HUES48 (cell line): ENCODE results near the gene TNS1.

Experiments used
- H3K27ac ChIP-seq: one replicate; pipeline ENCODE4 v1.7.0; 2013; ENCODE audit warnings: low read depth, low read length, inconsistent platforms
- H3K27me3 ChIP-seq: 2 replicates; pipeline ENCODE4 v1.6.1; 2013; ENCODE audit warnings: mild to moderate bottlenecking, low read length; ENCODE audit not compliant: control insufficient read depth, insufficient read depth
- H3K36me3 ChIP-seq: 2 replicates; pipeline ENCODE4 v1.6.1; 2013; ENCODE audit warnings: low read length; ENCODE audit not compliant: control insufficient read depth, insufficient read depth
- H3K4me1 ChIP-seq: 2 replicates; pipeline ENCODE4 v1.6.1; 2013; ENCODE audit warnings: mild to moderate bottlenecking, low read length; ENCODE audit not compliant: control insufficient read depth, insufficient read depth
- H3K4me3 ChIP-seq: 2 replicates; pipeline ENCODE4 v1.5.1; 2013; ENCODE audit warnings: mild to moderate bottlenecking, low read depth, low read length
- H3K9ac ChIP-seq: 2 replicates; pipeline ENCODE4 v1.6.1; 2013; ENCODE audit warnings: mild to moderate bottlenecking, low read depth, low read length, moderate library complexity
- H3K9me3 ChIP-seq: 2 replicates; pipeline ENCODE4 v1.6.1; 2013; ENCODE audit warnings: low read length; ENCODE audit not compliant: control insufficient read depth, insufficient read depth

TNS1 gene

GRCh38 chr2:217994776-217995274 is 8.0 kb downstream of the TNS1 start:
- Histone ChIP-seq H3K27ac (no peak overlapping the region), H3K4me1 (peaks cover 4% of the 10 kb centered on the region), H3K9ac (no peak overlapping the region), H3K36me3 (no peaks in the 10 kb centered on the region), H3K9me3 (no peaks in the 10 kb centered on the region), H3K27me3 (no peaks in the 10 kb centered on the region; the same call in 1 of the 2 replicates), H3K4me3 (no peak overlapping the region)

DNA sequence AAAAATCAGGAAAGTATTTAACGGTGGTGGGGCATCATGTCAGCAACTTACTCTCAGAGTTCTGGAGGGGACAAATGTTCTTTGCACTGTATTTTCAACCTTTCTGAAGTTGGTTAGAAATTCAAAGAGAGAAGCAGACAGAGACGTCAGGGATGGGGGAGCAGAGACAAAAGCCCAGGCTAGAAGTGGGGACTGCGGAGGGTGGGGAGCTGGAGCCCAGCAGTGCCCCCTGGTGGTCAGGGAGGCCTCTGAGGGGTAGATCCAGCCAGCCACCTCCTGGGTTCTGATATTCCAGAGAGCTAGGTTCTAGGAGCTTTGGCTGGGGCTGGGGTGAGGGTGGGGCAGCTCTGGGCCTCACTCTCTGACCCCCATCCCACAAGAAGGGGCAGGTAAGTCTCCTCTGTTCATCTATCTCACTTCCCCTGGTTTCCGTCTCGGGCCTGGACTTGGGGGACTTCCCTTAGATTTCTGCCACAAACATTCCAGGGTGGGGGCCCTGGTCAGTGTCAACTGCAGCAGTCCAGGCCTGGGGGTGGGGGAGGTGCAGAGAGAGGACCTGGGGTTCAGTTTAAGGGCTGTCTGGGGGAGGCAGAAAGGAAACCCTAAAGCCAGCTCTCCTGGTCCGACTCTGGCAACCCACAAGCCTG is 8.9 kb downstream of the TNS1 start:
- no peak overlapping the region for H3K27ac ChIP-seq
- H3K9me3 ChIP-seq: no peaks in the 10 kb centered on the region
- H3K4me1 ChIP-seq: peaks cover 4% of the 10 kb centered on the region
- H3K36me3 ChIP-seq: no peaks in the 10 kb centered on the region
- H3K9ac ChIP-seq: no peak overlapping the region
- no peak overlapping the region for H3K4me3 ChIP-seq
- no peaks in the 10 kb centered on the region; the same call in 1 of the 2 replicates for H3K27me3 ChIP-seq

GRCh38 chr2:217993138-217993537 is 9.7 kb downstream of the TNS1 start:
- H3K9me3 ChIP-seq: no peaks in the 10 kb centered on the region
- no peak overlapping the region for H3K27ac ChIP-seq
- H3K4me1 ChIP-seq: peaks cover 9% of the 10 kb centered on the region
- no peak overlapping the region for H3K4me3 ChIP-seq
- H3K9ac ChIP-seq: no peak overlapping the region
- H3K27me3 ChIP-seq: no peaks in the 10 kb centered on the region; the same call in 1 of the 2 replicates
- H3K36me3 ChIP-seq: no peaks in the 10 kb centered on the region

DNA sequence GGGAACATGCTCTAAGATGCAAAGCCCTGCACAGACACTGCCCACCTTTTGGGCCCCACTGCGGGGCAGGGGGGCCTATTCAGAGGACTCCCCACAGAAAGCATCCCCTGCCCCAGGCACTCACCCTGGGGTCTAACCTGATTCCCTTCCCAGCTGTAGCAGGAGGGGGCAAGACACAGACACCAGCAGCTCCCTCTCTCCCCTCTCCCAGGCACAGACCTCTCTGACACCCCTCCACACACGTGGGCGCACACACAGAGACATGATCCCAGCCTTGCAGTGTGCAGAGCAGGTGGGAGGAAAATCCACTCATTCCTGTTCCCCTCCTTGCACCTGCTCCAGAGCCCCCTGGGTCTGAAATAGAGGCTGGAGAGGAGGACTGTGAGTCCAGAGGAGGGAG is 10.7 kb downstream of the TNS1 start:
- no peak overlapping the region for H3K9ac ChIP-seq
- no peaks in the 10 kb centered on the region for H3K9me3 ChIP-seq
- no peak overlapping the region for H3K4me3 ChIP-seq
- H3K4me1 ChIP-seq: peaks cover 11% of the 10 kb centered on the region
- H3K36me3 ChIP-seq: no peaks in the 10 kb centered on the region
- H3K27ac ChIP-seq: no peak overlapping the region
- no peaks in the 10 kb centered on the region; the same call in 1 of the 2 replicates for H3K27me3 ChIP-seq

- no peak overlapping the region for H3K27ac ChIP-seq
- no peak overlapping the region for H3K4me3 ChIP-seq
- no peak overlapping the region for H3K9ac ChIP-seq
- no peaks in the 10 kb centered on the region for H3K9me3 ChIP-seq
- no peaks in the 10 kb centered on the region; the same call in 1 of the 2 replicates for H3K27me3 ChIP-seq
- H3K36me3 ChIP-seq: no peaks in the 10 kb centered on the region
- H3K4me1 ChIP-seq: peaks cover 11% of the 10 kb centered on the region
These were observed 11.9 kb downstream of the TNS1 start for GRCh38 chr2:217990791-217991465.

GRCh38 chr2:217990389-217990788 is 12.4 kb downstream of the TNS1 start:
- no peaks in the 10 kb centered on the region for H3K36me3 ChIP-seq
- no peaks in the 10 kb centered on the region for H3K9me3 ChIP-seq
- H3K9ac ChIP-seq: no peak overlapping the region
- H3K27me3 ChIP-seq: no peaks in the 10 kb centered on the region; the same call in 1 of the 2 replicates
- H3K4me3 ChIP-seq: no peak overlapping the region
- H3K4me1 ChIP-seq: peaks cover 11% of the 10 kb centered on the region
- no peak overlapping the region for H3K27ac ChIP-seq

- no peak overlapping the region for H3K27ac ChIP-seq
- no peak overlapping the region for H3K4me3 ChIP-seq
- H3K9ac ChIP-seq: no peak overlapping the region
- H3K9me3 ChIP-seq: no peaks in the 10 kb centered on the region
- H3K36me3 ChIP-seq: no peaks in the 10 kb centered on the region
- peaks cover 11% of the 10 kb centered on the region for H3K4me1 ChIP-seq
- no peaks in the 10 kb centered on the region; the same call in 1 of the 2 replicates for H3K27me3 ChIP-seq
These were observed 13.4 kb downstream of the TNS1 start for GRCh38 chr2:217989221-217989948.

- H3K4me1 ChIP-seq: peaks cover 11% of the 10 kb centered on the region
- no peak overlapping the region for H3K4me3 ChIP-seq
- H3K27me3 ChIP-seq: no peaks in the 10 kb centered on the region; the same call in 1 of the 2 replicates
- H3K27ac ChIP-seq: no peak overlapping the region
- H3K9ac ChIP-seq: no peak overlapping the region
- H3K36me3 ChIP-seq: no peaks in the 10 kb centered on the region
- no peaks in the 10 kb centered on the region for H3K9me3 ChIP-seq
These were observed 14.0 kb downstream of the TNS1 start for GRCh38 chr2:217988840-217989204.

DNA sequence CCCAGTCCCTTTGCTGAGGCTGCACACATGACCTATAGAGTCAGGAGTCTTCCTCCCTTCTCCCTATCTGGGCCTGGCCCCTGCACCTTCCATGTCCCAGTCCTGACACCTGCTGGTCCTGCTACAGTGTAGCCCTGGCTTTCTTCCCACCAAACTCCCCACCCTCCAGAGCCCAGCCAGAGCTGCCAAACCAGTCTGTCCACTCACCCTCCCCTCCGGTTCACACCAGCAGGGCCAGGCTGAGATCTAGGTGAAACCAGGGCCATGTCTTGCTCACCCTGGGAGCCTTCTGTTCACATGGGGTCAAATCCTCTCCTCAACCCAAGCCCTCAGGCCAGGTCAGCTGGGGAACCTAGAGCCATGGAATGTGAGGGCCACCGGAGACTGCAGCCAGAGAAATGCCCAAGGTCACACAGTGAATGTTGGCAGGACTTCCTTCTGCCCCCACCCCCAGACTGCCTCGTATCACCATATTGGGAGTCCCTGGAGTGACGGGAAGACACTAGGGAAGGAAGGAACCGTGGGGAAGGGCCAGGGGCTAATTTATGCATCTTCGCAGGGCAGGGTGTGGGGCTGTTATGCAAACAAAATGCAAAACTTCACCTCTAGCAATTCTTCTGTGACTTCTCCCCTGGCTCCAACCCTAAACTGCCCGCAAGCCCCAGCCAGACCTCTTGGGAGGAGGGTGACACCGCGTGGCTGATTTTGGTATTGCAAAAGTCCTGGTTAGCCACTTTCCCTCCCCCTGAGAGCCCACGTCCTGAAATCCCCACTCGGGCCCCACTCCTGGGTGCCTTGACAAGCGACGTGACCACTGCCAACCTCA is 14.6 kb downstream of the TNS1 start:
- Histone ChIP-seq H3K4me3 (peak overlapping the region; percentile 48), H3K27ac (peak overlapping the region; percentile 79), H3K9me3 (no peaks in the 10 kb centered on the region)

GRCh38 chr2:217987391-217987790 is 15.4 kb downstream of the TNS1 start:
- Histone ChIP-seq H3K9ac (no peak overlapping the region), H3K4me1 (peaks cover 7% of the 10 kb centered on the region), H3K36me3 (no peaks in the 10 kb centered on the region), H3K27ac (no peak overlapping the region), H3K9me3 (no peaks in the 10 kb centered on the region), H3K4me3 (no peak overlapping the region), H3K27me3 (no peaks in the 10 kb centered on the region)

More for the DNA sequence above, 14.6 kb downstream of the TNS1 start:
- Histone ChIP-seq H3K27me3 (no peaks in the 10 kb centered on the region; the same call in 1 of the 2 replicates), H3K4me1 (peaks cover 7% of the 10 kb centered on the region), H3K9ac (0 out of 2 replicates have a peak overlapping the region, but pooled peaks have one; percentile 12), H3K36me3 (no peaks in the 10 kb centered on the region)
